H4 (cell line): ENCODE data around the gene KIAA0232. TPM values are rescaled to one million over a fixed set of nuclear protein-coding genes. Genes with fewer than 3 reads are reported as not detected.
A peak's percentile ranks its signal among the peaks of the same experiment; 100 is the strongest.
"Not testable (repeated sequence)": the region's sequence is repeated elsewhere in the genome, so short reads cannot be mapped to it uniquely, and the experiment has no call there.

ENCODE experiments used
- DNase-seq: peaks from one replicate; pipeline ENCODE4 v3.0.0-alpha.2; 2015; ENCODE audit warnings: low spot score
- total RNA-seq: library from RNA; depleted of rRNA; stranded (reverse); fragments of >200 nt; shearing (Covaris generic); gene quantifications from 2 replicates; pipeline ENCODE4 v1.2.3, GENCODE V29; 2014

Gene KIAA0232
- total RNA-seq, 1 experiment from 2014 or later = 24.3 TPM

GRCh38 chr4:6804082-6804752 is 21.7 kb downstream of the KIAA0232 start:
- no peak for DNase-seq

DNA sequence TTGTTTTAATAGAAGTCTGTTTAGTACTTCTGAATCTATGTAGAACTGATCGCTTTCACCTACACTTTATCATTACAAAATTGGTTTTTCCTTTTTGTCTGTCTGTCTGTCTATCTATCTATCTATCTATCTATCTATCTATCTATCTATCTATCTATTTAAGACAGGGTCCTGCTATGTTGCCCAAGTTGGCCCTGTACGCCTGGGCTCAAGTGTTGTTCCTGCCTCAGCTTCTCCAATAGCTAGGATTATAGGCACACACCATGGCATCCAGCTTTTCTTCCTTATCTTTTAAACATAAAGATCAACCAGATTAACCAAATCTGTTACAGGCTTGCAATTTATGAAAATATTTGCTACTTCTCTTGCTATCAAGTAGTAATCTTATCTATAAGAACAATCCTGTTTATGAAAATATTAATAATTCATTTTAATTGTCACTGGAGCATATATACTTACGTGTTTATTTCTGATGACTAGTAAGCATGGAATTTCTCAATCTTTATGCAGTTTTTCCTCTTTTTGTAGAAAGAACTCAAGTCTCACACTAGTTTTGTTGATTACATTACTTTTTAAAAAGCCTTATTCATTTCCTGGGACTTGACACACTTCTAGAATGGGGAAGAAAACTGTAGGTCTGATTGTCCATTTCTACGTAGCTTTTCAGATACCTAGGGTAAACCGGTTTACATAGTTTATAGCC is 24.5 kb downstream of the KIAA0232 start:
- no peak for DNase-seq

DNA sequence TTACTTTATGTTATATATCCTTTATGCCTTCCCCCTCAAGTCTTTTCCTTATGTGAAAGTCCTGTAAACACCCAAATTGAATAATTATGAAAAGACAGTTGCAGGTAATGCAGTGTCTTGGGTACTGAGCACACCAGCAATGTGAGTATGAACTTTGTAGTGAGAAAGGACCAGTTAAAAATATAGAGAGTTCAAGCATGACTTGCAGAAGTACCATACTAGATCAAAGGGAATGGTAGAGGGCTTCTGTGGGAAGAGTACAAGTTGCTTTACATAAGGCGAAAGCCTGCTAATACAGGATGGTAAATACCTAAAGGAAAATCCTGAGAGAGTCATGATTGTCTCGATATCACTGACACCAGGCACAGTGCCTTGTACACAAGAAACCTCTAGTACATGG is 25.7 kb downstream of the KIAA0232 start:
- DNase-seq = no peak

GRCh38 chr4:6811165-6811564 is 28.6 kb downstream of the KIAA0232 start:
- no peak for DNase-seq

GRCh38 chr4:6812766-6813165 is 30.2 kb downstream of the KIAA0232 start:
- DNase-seq = no peak

DNA sequence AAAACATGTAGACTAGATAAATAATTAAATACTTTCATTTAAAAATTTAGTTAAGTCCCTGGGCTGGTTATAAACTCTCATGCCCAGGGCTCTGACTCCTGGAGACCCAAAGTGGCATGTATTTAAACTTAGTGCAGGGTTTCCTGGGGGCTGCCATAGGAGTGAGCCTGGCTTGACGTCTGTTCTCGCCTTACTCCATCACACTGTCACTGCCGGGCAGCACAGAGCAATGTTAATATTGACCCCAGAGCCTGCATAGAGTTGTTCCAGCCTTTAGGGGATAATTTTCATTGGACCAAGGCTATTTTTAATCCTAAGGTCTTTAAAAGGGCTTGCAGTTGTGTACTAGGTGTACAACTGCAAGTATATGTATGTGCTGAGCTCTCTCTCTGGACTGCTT is 31.2 kb downstream of the KIAA0232 start:
- no peak for DNase-seq

- no peak for DNase-seq
These were observed 32.7 kb downstream of the KIAA0232 start for GRCh38 chr4:6815029-6815836.

- DNase-seq = no peak
These were observed 36.8 kb downstream of the KIAA0232 start for GRCh38 chr4:6819295-6819694.

GRCh38 chr4:6820695-6821094 is 38.2 kb downstream of the KIAA0232 start:
- DNase-seq = no peak

- DNase-seq = no peak
These were observed 41.5 kb downstream of the KIAA0232 start for GRCh38 chr4:6824071-6824470.

DNA sequence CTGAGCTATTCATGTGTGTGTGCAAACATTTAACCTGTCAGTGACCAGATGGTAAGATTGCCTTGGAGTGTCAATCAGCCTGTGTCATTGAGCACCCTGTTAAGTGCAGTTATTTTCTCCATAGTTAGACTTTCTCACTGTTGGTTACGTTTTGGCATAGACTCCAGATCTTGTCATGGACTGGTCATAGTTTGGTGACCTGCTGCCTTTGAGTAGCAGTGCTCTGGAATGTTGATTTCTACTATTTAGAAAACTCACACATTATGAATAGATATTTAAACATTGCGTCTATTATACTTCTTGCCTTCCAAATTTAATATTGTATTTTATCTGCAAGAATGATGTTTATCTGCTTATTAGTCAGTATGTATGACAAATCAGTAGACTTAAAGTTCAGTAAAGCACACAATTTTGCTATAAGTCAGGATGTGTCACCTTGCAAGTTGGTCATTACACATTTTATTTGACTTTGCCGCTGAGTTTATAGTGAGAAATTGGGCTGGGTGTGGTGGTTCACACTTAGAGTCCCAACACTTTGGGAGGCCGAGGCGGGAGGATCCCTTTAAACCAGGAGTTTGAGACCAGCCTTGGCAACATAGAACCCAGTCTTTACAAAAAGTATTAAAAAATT is 42.4 kb downstream of the KIAA0232 start:
- DNase-seq = no peak

GRCh38 chr4:6825403-6825802 is 42.9 kb downstream of the KIAA0232 start:
- no peak for DNase-seq

GRCh38 chr4:6826781-6827508 is 44.4 kb downstream of the KIAA0232 start:
- DNase-seq = no peak

DNA sequence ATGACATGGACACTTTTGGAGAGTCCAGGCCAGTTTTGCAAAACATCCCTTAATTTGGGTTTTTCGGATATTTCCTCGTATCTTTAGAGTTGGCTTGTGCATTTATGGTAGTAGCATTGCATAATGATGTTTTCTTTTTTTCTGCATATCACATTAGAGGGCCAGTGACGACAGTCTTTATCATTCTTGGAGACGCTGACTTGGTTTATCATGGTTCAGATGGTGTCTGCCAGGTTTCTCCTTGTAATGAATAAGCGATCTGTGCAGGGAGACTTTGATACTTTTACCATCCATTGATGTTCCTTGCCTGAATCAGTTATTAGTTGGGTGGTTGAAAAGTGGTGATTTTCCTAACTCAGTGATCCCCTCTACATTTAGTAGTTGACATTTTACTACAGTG is 46.6 kb downstream of the KIAA0232 start:
- DNase-seq = no peak

DNA sequence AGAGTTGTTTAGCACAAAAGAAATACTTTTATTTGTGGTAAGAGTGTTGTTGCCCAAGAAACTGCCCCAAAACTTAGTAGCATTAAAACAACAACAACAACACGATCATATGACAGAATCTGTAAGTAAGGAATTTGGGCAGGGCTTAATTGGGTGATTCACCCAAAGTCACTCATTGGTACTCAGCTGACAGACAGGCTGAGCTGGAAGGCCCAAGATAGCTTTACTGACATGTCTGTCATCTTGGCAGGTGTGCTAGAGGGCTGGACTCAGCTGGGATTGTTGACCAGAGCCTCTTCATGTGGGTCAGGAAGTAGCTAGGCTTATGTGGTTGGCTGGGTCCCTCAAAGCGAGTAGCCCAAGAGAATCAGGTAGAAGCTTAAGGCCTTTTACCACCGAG is 52.3 kb downstream of the KIAA0232 start:
- no peak for DNase-seq

DNA sequence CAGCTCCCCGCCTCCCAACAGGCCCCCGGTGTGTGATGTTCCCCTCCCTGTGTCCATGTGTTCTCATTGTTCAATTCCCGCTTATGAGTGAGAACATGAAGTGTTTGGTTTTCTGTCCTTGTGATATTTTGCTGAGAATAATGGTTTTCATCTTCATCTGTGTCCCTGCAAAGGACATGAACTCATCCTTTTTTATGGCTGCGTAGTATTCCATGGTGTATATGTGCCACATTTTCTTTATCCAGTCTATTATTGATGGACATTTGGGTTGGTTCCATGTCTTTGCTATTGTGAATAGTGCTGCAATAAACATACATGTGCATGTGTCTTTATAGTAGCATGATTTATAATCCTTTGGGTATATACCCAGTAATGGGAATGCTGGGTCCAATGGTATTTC is 53.1 kb downstream of the KIAA0232 start:
- not testable (repeated sequence) for DNase-seq

DNA sequence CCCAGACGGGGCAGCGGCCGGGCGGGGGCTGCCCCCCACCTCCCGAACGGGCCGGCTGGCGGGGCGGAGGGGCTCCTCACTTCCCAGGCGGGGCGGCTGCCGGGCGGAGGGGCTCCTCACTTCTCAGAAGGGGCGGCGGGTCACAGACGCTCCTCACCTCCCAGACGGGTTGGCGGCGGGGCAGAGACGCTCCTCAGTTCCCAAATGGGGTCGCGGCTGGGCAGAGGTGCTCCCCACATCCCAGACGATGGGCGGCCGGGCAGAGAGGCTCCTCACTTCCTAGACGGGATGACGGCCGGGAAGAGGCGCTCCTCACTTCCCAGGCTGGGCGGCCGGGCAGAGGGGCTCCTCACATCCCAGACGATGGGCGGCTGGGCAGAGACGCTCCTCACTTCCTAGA is 54.6 kb downstream of the KIAA0232 start:
- not testable (repeated sequence) for DNase-seq

DNA sequence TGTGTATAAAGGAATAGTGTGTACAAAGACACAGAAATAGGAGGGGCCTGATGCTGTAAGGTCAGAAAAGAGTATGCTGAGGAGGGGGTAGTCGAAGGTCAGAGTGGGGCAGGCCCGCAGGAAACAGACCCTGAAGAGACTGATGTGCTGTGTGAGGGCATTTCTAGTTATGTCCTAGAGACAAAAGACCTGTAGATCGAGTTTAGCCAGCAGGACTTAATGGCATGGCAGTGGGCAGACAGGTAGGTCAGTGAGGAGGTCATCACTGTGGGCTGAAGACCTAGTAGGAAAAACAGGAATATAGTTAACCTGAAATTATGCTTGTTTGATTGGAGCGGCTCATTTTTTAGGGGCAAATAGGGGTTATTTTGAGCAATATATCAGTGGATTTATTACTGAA is 57.1 kb downstream of the KIAA0232 start:
- DNase-seq = no peak

DNA sequence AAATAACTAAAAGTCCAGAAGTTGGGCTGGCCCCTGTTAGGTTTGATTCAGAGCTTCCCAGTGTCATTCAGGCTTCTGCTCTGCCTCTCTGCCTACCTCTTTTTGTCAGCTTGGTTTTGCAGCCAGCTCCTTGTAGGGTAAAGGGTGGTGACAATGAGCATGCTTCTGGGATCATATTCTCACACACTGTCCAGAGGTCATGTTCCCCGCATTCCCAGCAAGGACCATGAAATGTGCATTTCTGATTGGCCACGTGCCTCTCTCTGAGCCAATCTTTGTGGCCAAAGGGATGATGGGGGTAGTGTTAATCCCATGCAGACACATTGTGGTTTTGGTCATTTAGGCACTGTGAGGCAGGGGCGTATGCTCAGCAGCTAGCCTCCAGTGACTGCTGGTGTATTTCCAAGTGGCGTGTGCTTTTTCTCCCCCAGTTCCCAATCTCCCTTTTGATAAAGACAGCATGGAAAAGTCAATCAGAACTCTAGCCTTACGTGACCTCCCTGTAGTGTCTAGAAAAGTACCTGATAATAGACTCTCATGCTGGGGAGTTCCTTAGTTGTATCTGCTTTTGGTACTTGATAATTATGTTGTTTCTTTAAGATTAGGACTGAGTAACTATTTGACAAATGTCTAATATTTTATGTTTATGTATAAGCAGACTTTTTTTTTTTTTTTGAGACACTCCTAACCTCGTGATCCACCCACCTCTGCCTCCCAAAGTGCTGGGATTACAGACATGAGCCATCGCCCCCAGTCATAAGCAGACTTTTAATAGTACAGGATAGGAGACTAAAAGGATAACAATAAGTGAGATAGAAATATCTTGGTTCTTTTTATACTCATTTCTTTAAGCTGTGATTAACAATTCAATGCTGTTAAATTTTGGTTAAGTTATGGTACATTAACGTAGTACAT is 57.8 kb downstream of the KIAA0232 start:
- DNase-seq = peak; percentile 77

DNA sequence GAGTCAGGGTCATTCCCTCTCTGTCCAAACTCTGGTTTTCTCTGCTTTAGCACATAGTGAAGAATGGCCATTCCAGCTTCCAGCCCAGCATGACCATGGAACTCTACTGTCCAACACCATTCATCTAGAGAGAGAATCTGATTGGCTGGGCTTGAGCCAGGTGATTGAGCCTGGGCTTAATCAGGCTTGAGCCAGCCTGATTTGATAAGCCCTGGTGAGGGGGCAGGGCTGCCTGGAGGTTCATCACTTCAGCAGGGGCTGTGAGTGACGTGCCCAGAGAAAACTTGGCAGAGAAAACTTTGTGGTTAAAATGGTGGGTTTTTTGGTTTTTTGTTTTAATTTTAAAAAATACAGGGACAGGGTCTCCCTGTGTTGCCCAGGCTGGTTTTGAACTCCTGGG is 62.5 kb downstream of the KIAA0232 start:
- no peak for DNase-seq

DNA sequence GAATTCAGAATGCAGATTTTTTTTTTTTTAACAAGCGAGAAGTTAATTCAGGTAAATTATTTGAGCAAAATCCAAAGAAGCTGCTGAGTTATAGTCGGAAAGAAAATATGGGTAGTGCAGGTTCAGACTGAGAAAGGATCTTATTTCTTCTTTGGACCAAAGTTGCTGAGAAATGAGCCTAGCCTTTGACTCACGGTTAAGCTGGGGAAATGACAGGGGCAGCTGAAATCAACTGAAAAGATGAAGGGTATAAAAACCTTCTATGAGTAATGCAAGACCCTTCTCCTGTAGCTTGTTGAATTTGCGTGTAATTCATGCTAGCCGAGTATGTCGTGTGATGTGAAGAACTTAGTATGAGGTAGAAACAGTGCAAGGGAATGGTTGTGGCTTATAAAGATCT is 63.0 kb downstream of the KIAA0232 start:
- no peak for DNase-seq
